ENCODE data around the gene ASPSCR1. TPM values are rescaled to one million over a fixed set of nuclear protein-coding genes. Genes with fewer than 3 reads are reported as not detected.

ASPSCR1 gene
- total and polyA plus RNA-seq, 8 donors, result 12.2 to 78.8 (median 17.8) TPM

GRCh38 chr17:82014971-82015310 is 37.5 kb downstream of the ASPSCR1 start:
- intact Hi-C loops (cut with DNase I), result loop anchor here in 2 of 3 donors (5.0 to 10.0 kb wide), 2 partner anchors 53 to 60 kb away; partner anchors contain the start of gene NOTUM (in 1 of the 2)
- TF ChIP-seq, protein P1, sequence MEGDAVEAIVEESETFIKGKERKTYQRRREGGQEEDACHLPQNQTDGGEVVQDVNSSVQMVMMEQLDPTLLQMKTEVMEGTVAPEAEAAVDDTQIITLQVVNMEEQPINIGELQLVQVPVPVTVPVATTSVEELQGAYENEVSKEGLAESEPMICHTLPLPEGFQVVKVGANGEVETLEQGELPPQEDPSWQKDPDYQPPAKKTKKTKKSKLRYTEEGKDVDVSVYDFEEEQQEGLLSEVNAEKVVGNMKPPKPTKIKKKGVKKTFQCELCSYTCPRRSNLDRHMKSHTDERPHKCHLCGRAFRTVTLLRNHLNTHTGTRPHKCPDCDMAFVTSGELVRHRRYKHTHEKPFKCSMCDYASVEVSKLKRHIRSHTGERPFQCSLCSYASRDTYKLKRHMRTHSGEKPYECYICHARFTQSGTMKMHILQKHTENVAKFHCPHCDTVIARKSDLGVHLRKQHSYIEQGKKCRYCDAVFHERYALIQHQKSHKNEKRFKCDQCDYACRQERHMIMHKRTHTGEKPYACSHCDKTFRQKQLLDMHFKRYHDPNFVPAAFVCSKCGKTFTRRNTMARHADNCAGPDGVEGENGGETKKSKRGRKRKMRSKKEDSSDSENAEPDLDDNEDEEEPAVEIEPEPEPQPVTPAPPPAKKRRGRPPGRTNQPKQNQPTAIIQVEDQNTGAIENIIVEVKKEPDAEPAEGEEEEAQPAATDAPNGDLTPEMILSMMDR (IDR thresholded peaks at IDR 0.05), result no peak
- Histone ChIP-seq H3K27me3 (no peaks in the 10 kb centered on the region), H3K27ac (no peak overlapping the region), H3K4me3 (no peak overlapping the region), H3K9me3 (no peaks in the 10 kb centered on the region), H3K36me3 (no peaks in the 10 kb centered on the region), H3K4me1 (peaks cover 0 to 3% (median 0%) of the 10 kb centered on the region in 3 donors)
- no peak for DNase-seq
- WGBS, 2 donors, result 81 to 88% methylated on average over 13 of the region's 13 CpGs
- ATAC-seq, result no peak
- no peak for FAIRE-seq

DNA sequence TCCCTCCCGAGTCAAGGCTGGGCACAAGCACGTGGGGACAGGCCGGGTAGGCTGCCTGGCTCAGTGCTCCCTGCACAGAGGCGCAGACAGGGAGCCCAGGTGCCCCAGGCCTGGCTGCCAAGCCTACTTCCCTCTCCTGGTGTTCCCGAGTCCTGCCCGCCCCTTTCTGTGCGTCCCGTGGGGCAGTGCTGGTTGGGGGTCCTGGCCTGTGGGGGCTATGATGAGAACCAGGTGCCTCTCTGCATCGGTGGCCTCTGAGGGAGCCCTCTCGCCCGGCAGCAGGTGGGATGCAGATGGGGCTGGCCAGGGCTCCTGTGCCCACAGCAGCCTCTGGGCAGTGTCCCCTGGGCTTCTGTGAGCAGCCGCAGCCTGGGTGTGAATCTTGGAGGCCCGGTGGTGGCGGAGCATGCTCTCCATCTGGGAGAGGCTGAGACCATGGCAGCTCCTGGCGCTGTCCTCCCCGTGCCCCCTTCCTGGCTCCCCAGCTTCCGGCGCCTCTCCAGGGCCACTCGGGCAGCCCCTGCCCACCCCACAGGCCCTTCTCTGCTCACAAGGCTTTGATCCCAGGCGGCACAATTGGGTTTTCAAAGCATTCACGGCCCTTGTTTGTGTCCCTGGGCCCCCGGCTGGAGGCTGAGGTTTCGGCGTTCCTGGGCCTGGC is 38.0 kb downstream of the ASPSCR1 start:
- Histone ChIP-seq H3K4me1 (peaks cover 0 to 3% (median 0%) of the 10 kb centered on the region in 3 donors), H3K4me3 (no peak overlapping the region), H3K27ac (no peak overlapping the region), H3K9me3 (no peaks in the 10 kb centered on the region), H3K36me3 (no peaks in the 10 kb centered on the region), H3K27me3 (no peaks in the 10 kb centered on the region)
- DNase-seq (no peak), FAIRE-seq (no peak), ATAC-seq (no peak)
- 86 to 90% methylated on average over 21 to 24 of the region's 24 CpGs for WGBS, 2 donors
- TF ChIP-seq, protein P1 (IDR thresholded peaks at IDR 0.05), result no peak
- intact Hi-C loops (cut with DNase I), result loop anchor here in 2 of 3 donors (5.0 to 10.0 kb wide), 2 partner anchors 53 to 61 kb away; partner anchors contain the start of gene NOTUM (in 1 of the 2)

DNA sequence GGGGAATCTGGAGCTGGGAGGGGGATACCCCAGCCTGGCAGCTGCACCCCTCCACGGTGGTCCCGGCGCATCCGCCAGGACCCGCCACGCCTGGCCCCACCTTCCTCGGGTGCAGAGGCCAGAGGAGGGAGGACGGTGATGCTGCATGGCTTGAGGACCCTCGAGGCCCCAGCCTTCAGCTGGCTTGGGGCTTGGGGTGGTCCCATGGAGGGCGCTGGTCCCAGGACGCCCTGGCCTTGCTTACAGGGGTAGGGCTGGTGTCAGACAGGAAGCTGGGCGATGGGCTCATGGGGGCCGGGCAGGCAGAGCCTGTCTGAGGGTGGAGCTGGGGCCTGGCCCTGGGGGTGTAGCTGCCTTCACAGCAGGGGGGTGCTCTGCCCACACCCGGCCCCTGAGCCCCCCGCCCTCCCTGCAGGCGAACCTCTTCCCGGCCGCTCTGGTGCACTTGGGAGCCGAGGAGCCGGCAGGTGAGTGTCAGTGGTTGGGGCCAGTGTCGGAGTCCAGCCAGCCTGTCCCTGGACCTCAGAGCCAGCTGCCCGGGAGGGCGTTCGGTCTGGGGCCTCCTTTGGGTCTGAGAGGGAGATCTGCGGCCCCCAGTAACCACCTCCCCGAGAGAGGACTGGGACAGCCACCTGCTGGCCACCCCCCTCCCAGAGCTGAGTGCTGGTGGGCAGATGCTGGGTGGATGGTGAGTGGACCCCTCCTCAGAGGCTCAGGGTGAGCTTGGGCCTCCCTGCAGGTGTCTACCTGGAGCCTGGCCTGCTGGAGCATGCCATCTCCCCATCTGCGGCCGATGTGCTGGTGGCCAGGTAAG is 38.8 kb downstream of the ASPSCR1 start:
- TF ChIP-seq, protein P1 (IDR thresholded peaks at IDR 0.05), result no peak
- WGBS, 2 donors, result 88 to 89% methylated on average over 26 to 28 of the region's 28 CpGs
- H3K4me1 ChIP-seq, result peaks cover 0 to 3% (median 2%) of the 10 kb centered on the region in 3 donors
- no peak for FAIRE-seq
- no peaks in the 10 kb centered on the region for H3K36me3 ChIP-seq
- no peak for ATAC-seq
- intact Hi-C loops (cut with DNase I), result loop anchor here in 2 of 3 donors (5.0 to 10.0 kb wide), 2 partner anchors 54 to 61 kb away; partner anchors contain the start of gene NOTUM (in 1 of the 2)
- H3K9me3 ChIP-seq, result no peaks in the 10 kb centered on the region
- no peaks in the 10 kb centered on the region for H3K27me3 ChIP-seq
- H3K27ac ChIP-seq, result no peak overlapping the region
- no peak overlapping the region for H3K4me3 ChIP-seq
- DNase-seq, result no peak

GRCh38 chr17:82016875-82017459 is 39.5 kb downstream of the ASPSCR1 start:
- Histone ChIP-seq H3K9me3 (no peaks in the 10 kb centered on the region), H3K4me1 (peaks cover 4 to 7% (median 4%) of the 10 kb centered on the region in 3 donors), H3K27me3 (no peaks in the 10 kb centered on the region), H3K27ac (no peak overlapping the region), H3K36me3 (no peaks in the 10 kb centered on the region), H3K4me3 (no peak overlapping the region)
- DNase-seq (no peak), FAIRE-seq (no peak), ATAC-seq (no peak)
- TF ChIP-seq, protein P1 (IDR thresholded peaks at IDR 0.05), result no peak
- WGBS, 2 donors, result 85 to 86% methylated on average over 24 of the region's 24 CpGs
- intact Hi-C loops (cut with DNase I), result loop anchor here in 2 of 3 donors (5.0 to 10.0 kb wide), 2 partner anchors 55 to 62 kb away; partner anchors contain the start of gene NOTUM (in 1 of the 2)
